Superior temporal gyrus (tissue), 1 donor: Measurements from ENCODE around the gene CYP3A7.
"Not testable (repeated sequence)": the region's sequence is repeated elsewhere in the genome, so short reads cannot be mapped to it uniquely, and the experiment has no call there.

Experiments used
- DNase-seq: peaks from one replicate; pipeline ENCODE4 v3.0.0-alpha.2; 2016; ENCODE audit errors: extremely low spot score

Gene CYP3A7

GRCh38 chr7:99668541-99668940 lies 66.5 kb downstream of the CYP3A7 start:
- DNase-seq, result no peak

DNA sequence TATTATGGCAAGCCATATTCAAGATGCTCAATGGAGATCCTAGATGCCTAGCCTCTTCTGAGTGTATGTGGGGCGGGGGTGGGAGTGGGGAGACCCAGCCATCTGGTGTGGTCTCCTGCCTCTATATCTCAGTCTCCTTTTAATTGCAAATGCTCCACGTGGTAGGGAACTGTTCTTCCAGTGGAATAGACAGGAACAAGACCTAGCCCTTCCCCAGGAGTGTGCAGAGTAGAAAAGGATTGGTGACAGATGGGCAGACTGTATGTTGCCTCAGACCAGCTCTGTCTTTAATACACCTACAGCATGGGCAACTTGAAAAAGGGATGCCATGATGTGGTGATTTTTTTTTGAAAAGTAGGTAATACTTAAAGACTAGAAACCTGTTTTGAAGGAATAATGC lies 67.8 kb downstream of the CYP3A7 start:
- DNase-seq, result no peak

- no peak for DNase-seq
Observed at GRCh38 chr7:99666013-99666395, 69.0 kb downstream of the CYP3A7 start.

DNA sequence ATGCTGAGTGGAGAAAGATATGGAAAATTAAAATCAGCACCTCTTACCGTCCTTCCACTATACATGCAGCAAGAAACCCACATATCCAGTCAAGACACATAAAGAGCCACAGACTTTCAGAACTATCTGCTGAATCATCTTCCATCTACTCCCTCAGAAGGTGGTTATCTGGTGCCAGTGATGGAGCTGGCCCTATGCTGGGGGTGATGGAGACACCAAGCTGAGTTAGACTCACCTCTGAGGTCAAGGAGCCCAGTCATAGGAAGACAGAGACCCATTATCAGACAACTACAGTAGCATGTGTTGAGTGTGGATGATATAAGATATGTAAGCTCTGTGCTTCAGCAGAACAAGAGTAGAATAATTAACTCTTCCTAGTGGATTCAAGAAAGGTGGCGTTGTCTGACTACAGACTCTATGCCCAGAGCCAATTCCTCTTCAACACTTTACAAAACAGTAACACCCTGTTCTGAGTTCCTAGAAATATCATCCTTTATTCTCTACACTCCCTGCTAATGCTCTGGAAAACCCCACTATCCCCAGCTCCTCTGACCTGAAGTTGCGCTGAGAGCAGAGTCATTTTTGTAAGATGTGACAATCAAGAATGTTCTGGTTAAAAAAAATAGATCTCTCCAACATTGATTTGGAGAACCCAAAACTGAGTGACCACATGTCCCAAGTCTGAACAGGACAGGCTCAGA lies 69.5 kb downstream of the CYP3A7 start:
- DNase-seq, result no peak

DNA sequence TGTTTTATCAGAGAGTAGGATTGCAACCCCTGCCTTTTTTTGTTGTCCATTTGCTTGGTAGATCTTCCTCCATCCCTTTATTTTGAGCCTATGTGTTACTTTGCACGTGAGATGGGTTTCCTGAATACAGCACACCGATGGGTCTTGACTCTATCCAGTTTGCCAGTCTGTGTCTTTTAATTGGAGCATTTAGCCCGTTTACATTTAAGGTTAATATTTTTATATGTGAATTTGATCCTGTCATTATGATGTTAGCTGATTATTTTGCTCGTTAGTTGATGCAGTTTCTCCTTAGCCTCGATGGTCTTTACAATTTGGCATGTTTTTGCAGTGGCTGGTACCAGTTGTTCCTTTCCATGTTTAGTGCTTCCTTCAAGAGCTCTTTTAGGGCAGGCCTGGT lies 77.1 kb downstream of the CYP3A7 start:
- not testable (repeated sequence) for DNase-seq
